Fibroblast of mammary gland (primary cell): ENCODE data around the gene SLC4A9.

Source experiments
- DNase-seq: peaks from one replicate; pipeline ENCODE4 v3.0.0-alpha.2; 2010; ENCODE audit warnings: low read depth
- H3K4me3 ChIP-seq: 2 replicates; pipeline ENCODE4 v1.5.1; 2011; ENCODE audit warnings: low read depth, mild to moderate bottlenecking, low read length, moderate library complexity; ENCODE audit not compliant: control insufficient read depth
- CTCF ChIP-seq: conservative IDR thresholded peaks from 2 replicates; pipeline ENCODE4 v1.5.1; 2011; ENCODE audit warnings: low read depth, low read length, inconsistent platforms; ENCODE audit not compliant: control insufficient read depth, insufficient read depth

The SLC4A9 gene

GRCh38 chr5:140381351-140381750, 21.4 kb downstream of the SLC4A9 start:
- H3K4me3 ChIP-seq, result no peak overlapping the region
- no peak for DNase-seq
- TF ChIP-seq CTCF, result no peak

GRCh38 chr5:140381972-140382371, 22.0 kb downstream of the SLC4A9 start:
- TF ChIP-seq CTCF, result no peak
- no peak for DNase-seq
- no peak overlapping the region for H3K4me3 ChIP-seq

GRCh38 chr5:140382866-140383265, 22.9 kb downstream of the SLC4A9 start:
- H3K4me3 ChIP-seq, result no peak overlapping the region
- DNase-seq, result no peak
- no peak for TF ChIP-seq CTCF

- no peak for DNase-seq
- no peak overlapping the region for H3K4me3 ChIP-seq
- TF ChIP-seq CTCF, result no peak
These were observed 23.3 kb downstream of the SLC4A9 start for GRCh38 chr5:140383300-140383699.

- no peak for TF ChIP-seq CTCF
- DNase-seq, result no peak
- no peak overlapping the region for H3K4me3 ChIP-seq
These were observed 28.1 kb downstream of the SLC4A9 start for GRCh38 chr5:140388052-140388451.

GRCh38 chr5:140391312-140391711, 31.3 kb downstream of the SLC4A9 start:
- no peak for TF ChIP-seq CTCF
- no peak overlapping the region for H3K4me3 ChIP-seq
- peak; percentile 45 for DNase-seq

- H3K4me3 ChIP-seq, result no peak overlapping the region
- DNase-seq, result no peak
- no peak for TF ChIP-seq CTCF
These were observed 31.7 kb downstream of the SLC4A9 start for GRCh38 chr5:140391732-140392131.
